Panc1 (cell line): ENCODE results near the gene LIMK2.

Source experiments
- CTCF ChIP-seq: fragments of 450-650 bp; IDR thresholded peaks from 2 replicates; pipeline ENCODE4 v1.5.1; 2017; ENCODE audit warnings: mild to moderate bottlenecking
- POLR2AphosphoS5 ChIP-seq: IDR thresholded peaks from 2 replicates; pipeline ENCODE4 v1.6.1; 2012; ENCODE audit warnings: mild to moderate bottlenecking, low read depth, low read length, moderate library complexity
- REST ChIP-seq, 2 experiments: IDR thresholded peaks; 2 replicates each; pipeline ENCODE4 v1.6.1; 2011 to 2012; ENCODE audit warnings: low read depth in 2 of 2, control low read depth in 1 of 2, low read length in 1 of 2, mild to moderate bottlenecking in 1 of 2, moderate library complexity in 1 of 2; ENCODE audit not compliant: insufficient read depth in 1 of 2
- TCF7L2 ChIP-seq: IDR thresholded peaks from 2 replicates; pipeline ENCODE4 v1.6.1; 2011; ENCODE audit warnings: mild to moderate bottlenecking, low read depth, low read length, inconsistent platforms

GRCh38 chr22:31233001-31233400, 20.9 kb downstream of the LIMK2 start:
- TF ChIP-seq CTCF (no peak), POLR2AphosphoS5 (no peak), TCF7L2 (no peak), REST (IDR thresholded peaks at IDR 0.05; ENCODE audit: insufficient read depth in 1 of 2, low read depth in 2 of 2, low read length in 1 of 2) (no peak)
